Measurements from ENCODE around the gene EHF. TPM values are rescaled to one million over a fixed set of nuclear protein-coding genes. Genes with fewer than 3 reads are reported as not detected.

Gene EHF
- total and polyA plus RNA-seq, 2 of the 13 experiments (the other 11 are each of a cell fraction or from before 2014, with no cell fraction given), result 0.04 to 0.46 TPM

DNA sequence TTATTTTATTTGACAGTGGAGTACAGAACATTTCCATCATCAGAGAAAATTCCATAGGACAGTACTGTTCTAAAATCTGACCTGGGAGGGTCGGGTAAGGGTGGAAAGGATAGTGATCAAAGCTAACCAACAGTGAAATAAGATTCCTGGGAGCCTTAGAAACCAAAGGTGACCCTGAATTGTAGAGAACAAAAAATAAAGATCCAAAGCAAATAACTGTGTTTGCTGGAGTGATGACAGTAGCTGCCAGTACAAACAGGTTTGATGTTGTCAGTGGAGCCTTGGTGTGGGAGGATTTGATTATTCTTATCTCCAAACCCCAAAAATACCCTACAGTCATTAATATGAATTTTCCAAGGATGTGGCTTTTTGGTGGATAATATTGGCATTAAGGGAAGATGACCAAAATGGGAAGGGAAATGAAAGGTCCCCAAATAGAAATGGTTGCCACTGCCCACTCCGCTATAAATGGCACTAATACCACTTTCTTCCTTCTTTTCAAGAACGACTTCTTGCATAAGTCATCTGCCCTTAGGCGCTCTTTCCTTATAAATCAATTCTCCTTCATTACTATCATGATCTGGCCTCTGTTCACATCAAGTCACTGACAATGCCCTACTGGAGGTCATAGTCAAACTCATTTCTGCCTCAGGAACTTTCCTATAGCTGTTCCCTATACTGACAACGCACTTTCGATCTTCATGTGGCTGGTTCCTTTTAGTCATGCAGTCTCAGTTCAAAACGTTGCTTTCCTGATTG is 44.4 kb downstream of the EHF start (continued):
- peak; percentile 37; the same call in 1 of the 2 replicates for TF ChIP-seq TARDBP (CRISPR knock-in tag; IDR thresholded peaks at IDR 0.05)
- TF ChIP-seq TEAD3 (CRISPR knock-in tag; optimal IDR thresholded peaks at IDR 0.05; ENCODE audit: borderline replicate concordance), result peak; percentile 71
- peak; percentile 64; the same call in 1 of the 2 replicates for TF ChIP-seq MED13 (CRISPR knock-in tag; IDR thresholded peaks at IDR 0.05)
- TF ChIP-seq, protein P1, sequence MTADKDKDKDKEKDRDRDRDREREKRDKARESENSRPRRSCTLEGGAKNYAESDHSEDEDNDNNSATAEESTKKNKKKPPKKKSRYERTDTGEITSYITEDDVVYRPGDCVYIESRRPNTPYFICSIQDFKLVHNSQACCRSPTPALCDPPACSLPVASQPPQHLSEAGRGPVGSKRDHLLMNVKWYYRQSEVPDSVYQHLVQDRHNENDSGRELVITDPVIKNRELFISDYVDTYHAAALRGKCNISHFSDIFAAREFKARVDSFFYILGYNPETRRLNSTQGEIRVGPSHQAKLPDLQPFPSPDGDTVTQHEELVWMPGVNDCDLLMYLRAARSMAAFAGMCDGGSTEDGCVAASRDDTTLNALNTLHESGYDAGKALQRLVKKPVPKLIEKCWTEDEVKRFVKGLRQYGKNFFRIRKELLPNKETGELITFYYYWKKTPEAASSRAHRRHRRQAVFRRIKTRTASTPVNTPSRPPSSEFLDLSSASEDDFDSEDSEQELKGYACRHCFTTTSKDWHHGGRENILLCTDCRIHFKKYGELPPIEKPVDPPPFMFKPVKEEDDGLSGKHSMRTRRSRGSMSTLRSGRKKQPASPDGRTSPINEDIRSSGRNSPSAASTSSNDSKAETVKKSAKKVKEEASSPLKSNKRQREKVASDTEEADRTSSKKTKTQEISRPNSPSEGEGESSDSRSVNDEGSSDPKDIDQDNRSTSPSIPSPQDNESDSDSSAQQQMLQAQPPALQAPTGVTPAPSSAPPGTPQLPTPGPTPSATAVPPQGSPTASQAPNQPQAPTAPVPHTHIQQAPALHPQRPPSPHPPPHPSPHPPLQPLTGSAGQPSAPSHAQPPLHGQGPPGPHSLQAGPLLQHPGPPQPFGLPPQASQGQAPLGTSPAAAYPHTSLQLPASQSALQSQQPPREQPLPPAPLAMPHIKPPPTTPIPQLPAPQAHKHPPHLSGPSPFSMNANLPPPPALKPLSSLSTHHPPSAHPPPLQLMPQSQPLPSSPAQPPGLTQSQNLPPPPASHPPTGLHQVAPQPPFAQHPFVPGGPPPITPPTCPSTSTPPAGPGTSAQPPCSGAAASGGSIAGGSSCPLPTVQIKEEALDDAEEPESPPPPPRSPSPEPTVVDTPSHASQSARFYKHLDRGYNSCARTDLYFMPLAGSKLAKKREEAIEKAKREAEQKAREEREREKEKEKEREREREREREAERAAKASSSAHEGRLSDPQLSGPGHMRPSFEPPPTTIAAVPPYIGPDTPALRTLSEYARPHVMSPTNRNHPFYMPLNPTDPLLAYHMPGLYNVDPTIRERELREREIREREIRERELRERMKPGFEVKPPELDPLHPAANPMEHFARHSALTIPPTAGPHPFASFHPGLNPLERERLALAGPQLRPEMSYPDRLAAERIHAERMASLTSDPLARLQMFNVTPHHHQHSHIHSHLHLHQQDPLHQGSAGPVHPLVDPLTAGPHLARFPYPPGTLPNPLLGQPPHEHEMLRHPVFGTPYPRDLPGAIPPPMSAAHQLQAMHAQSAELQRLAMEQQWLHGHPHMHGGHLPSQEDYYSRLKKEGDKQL (CRISPR knock-in tag; IDR thresholded peaks at IDR 0.05; ENCODE audit: low read depth), result peak; percentile 93; the same call in 1 of the 2 replicates
- TF ChIP-seq RFX1 (IDR thresholded peaks at IDR 0.05), result no peak
- TF ChIP-seq ZFP36L1 (CRISPR knock-in tag; IDR thresholded peaks at IDR 0.05), result no peak
- peak; percentile 84; the same call in 1 of the 2 replicates for TF ChIP-seq RXRB (CRISPR knock-in tag; IDR thresholded peaks at IDR 0.05; ENCODE audit: borderline replicate concordance)
- TF ChIP-seq MTF2 (CRISPR knock-in tag; IDR thresholded peaks at IDR 0.05; ENCODE audit: borderline replicate concordance), result no peak
- TF ChIP-seq, protein P2, sequence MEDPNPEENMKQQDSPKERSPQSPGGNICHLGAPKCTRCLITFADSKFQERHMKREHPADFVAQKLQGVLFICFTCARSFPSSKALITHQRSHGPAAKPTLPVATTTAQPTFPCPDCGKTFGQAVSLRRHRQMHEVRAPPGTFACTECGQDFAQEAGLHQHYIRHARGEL (CRISPR knock-in tag; IDR thresholded peaks at IDR 0.05), result no peak
- no peak for TF ChIP-seq ZFYVE20 (CRISPR knock-in tag; IDR thresholded peaks at IDR 0.05; ENCODE audit: borderline replicate concordance, low read depth)
- TF ChIP-seq SP4 (CRISPR knock-in tag; IDR thresholded peaks at IDR 0.05), result no peak
- TF ChIP-seq HOXA9 (CRISPR knock-in tag; IDR thresholded peaks at IDR 0.05; ENCODE audit: borderline replicate concordance), result no peak
- TF ChIP-seq NKX3-1 (CRISPR knock-in tag; IDR thresholded peaks at IDR 0.05), result peak; percentile 38; the same call in 1 of the 2 replicates
- TF ChIP-seq MEF2D (CRISPR knock-in tag; IDR thresholded peaks at IDR 0.05), result 0 out of 2 replicates have a peak, but pooled peaks have one; percentile 58
- TF ChIP-seq RNF2 (conservative IDR thresholded peaks at IDR 0.05; ENCODE audit: low read depth), result no peak
- peak; percentile 47; the same call in 1 of the 2 replicates for TF ChIP-seq MIER3 (CRISPR knock-in tag; IDR thresholded peaks at IDR 0.05; ENCODE audit: borderline replicate concordance)
- no peak for TF ChIP-seq SMARCC2 (IDR thresholded peaks at IDR 0.05)
- TF ChIP-seq GATAD2A (CRISPR knock-in tag; IDR thresholded peaks at IDR 0.05), result peak; percentile 92
- TF ChIP-seq ZNF781 (CRISPR knock-in tag; IDR thresholded peaks at IDR 0.05; ENCODE audit: borderline replicate concordance, not compliant biosample characterization), result no peak
- TF ChIP-seq, protein P3, sequence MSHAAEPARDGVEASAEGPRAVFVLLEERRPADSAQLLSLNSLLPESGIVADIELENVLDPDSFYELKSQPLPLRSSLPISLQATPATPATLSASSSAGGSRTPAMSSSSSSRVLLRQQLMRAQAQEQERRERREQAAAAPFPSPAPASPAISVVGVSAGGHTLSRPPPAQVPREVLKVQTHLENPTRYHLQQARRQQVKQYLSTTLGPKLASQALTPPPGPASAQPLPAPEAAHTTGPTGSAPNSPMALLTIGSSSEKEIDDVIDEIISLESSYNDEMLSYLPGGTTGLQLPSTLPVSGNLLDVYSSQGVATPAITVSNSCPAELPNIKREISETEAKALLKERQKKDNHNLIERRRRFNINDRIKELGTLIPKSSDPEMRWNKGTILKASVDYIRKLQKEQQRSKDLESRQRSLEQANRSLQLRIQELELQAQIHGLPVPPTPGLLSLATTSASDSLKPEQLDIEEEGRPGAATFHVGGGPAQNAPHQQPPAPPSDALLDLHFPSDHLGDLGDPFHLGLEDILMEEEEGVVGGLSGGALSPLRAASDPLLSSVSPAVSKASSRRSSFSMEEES (CRISPR knock-in tag; IDR thresholded peaks at IDR 0.05), result 0 out of 2 replicates have a peak, but pooled peaks have one; percentile 53
- TF ChIP-seq, protein P4, sequence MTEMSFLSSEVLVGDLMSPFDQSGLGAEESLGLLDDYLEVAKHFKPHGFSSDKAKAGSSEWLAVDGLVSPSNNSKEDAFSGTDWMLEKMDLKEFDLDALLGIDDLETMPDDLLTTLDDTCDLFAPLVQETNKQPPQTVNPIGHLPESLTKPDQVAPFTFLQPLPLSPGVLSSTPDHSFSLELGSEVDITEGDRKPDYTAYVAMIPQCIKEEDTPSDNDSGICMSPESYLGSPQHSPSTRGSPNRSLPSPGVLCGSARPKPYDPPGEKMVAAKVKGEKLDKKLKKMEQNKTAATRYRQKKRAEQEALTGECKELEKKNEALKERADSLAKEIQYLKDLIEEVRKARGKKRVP (CRISPR knock-in tag; IDR thresholded peaks at IDR 0.05), result 0 out of 4 replicates have a peak, but pooled peaks of 1 of the 2 experiments have one; percentile 13

Measured in HepG2 (cell line).